SK-N-DZ (cell line): ENCODE data around the gene ATAD3B.

Experiments
- DNase-seq: peaks from one replicate; pipeline ENCODE4 v3.0.0-alpha.2; 2015; ENCODE audit warnings: low spot score

ATAD3B gene

DNA sequence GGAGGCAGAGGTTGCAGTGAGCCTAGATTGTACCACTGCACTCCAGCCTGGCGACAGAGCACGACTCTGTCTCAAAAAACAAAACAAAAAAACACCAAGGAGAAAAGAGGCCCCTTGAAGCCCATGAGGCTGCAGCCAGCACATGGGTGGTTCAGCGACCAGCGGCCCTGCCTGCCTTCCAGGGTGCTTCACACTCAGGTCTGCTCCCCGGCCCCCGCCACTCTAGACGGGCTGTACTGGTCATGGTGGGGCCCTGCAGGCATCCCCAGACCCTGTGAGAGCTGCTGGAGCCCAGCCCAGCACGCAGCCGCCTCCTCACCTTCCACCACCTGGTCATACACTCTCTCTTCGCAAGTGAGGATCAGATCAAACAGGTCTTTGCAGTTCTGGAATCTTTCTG is 73.0 kb downstream of the ATAD3B start:
- no peak for DNase-seq
